Epithelial cell of proximal tubule (primary cell): ENCODE data around the gene CLPTM1L. TPM values are rescaled to one million over a fixed set of nuclear protein-coding genes. Genes with fewer than 3 reads are reported as not detected.

Experiments
- DNase-seq: peaks from one replicate; pipeline ENCODE4 v3.0.0-alpha.2; 2011; ENCODE audit warnings: low read depth
- H3K4me3 ChIP-seq: 2 replicates; pipeline ENCODE4 v1.5.1; 2011; ENCODE audit warnings: low read depth, mild to moderate bottlenecking, low read length
- total RNA-seq: library from RNA; depleted of rRNA; stranded (reverse); fragments of >200 nt; gene quantifications from 2 replicates; pipeline ENCODE4 v1.2.3, GENCODE V29; 2015
- TF ChIP-seq, protein P1 (sequence below): conservative IDR thresholded peaks from 2 replicates; pipeline ENCODE4 v1.5.1; 2012; ENCODE audit warnings: low read depth, mild to moderate bottlenecking, low read length

CLPTM1L gene
- total RNA-seq, 1 donor from 2014 or later: 112 TPM

DNA sequence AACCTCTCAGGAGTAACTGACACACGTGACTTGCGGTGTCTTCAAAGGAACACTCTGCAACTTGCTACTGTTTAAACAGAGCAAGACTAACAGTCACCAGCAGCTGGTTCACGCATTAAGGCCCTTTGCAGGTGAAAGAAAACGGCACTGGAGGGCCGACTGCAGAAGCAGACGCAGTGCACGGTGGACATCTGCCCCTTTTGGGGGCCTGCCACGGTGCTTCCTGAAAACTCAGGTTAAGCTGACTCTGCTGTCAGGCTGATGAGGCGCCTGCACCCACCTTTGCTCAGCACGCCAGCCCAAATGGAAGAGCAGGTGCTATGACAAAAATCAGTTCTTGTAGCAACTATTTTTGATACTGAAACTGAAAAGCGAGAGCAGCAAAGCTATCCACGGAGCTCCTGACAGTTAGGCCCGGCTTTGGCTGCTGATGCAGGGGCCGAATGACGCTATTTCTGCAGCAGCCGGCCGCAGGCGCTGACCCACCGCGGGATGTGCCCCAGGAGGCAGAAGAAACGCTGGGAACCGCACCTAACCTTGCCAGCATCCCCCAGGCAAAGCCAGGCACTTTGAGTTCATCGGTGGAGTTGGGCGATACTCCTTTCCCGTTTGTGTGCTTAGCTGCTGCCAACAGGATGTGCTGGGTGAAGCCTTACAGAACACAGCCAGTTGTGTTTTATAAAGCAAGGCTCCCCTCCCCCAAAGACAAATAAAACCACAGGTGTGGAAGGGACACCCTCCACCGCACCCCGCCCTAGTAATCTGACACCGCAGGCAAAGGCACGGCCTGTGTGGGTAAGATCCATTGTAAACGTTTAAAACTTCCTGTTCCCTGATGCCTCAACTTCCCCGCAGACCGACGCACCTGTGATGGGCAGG, 29.0 kb downstream of the CLPTM1L start:
- TF ChIP-seq, protein P1, sequence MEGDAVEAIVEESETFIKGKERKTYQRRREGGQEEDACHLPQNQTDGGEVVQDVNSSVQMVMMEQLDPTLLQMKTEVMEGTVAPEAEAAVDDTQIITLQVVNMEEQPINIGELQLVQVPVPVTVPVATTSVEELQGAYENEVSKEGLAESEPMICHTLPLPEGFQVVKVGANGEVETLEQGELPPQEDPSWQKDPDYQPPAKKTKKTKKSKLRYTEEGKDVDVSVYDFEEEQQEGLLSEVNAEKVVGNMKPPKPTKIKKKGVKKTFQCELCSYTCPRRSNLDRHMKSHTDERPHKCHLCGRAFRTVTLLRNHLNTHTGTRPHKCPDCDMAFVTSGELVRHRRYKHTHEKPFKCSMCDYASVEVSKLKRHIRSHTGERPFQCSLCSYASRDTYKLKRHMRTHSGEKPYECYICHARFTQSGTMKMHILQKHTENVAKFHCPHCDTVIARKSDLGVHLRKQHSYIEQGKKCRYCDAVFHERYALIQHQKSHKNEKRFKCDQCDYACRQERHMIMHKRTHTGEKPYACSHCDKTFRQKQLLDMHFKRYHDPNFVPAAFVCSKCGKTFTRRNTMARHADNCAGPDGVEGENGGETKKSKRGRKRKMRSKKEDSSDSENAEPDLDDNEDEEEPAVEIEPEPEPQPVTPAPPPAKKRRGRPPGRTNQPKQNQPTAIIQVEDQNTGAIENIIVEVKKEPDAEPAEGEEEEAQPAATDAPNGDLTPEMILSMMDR: no peak
- no peak overlapping the region for H3K4me3 ChIP-seq
- no peak for DNase-seq

DNA sequence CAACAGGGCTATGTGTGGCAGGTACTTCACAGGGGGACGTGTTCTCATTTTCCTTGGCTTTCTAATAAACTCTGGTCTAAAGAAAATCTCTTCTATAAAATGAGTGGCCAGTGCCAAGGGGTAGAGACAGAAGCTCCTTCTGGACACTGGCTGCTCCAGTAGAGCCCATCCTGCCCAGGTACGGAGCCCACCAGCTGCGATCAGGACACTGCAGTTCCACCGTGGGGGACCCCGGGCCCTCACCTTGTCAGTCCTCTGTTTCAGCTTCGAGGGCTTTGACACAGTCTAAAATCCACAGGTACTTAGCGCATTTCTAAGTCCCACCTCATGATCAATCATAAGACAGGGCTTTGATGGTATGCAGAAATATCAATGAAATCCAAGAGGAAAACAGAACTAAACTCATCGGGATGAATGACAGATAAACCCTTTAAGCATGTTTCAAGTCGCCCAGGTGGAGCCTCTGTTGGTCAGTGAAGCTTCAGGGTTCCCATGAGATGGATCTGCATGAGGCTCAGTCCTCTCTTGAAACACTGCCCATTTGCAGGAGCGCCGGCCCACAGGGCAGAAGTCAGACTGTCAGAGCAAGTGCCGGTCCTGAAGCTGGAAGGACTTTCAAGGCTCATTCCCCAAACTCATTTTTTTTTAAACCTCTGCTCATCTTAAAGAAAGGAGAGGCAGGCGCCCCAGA, 29.7 kb downstream of the CLPTM1L start:
- TF ChIP-seq, protein P1: no peak
- no peak for DNase-seq
- no peak overlapping the region for H3K4me3 ChIP-seq

DNA sequence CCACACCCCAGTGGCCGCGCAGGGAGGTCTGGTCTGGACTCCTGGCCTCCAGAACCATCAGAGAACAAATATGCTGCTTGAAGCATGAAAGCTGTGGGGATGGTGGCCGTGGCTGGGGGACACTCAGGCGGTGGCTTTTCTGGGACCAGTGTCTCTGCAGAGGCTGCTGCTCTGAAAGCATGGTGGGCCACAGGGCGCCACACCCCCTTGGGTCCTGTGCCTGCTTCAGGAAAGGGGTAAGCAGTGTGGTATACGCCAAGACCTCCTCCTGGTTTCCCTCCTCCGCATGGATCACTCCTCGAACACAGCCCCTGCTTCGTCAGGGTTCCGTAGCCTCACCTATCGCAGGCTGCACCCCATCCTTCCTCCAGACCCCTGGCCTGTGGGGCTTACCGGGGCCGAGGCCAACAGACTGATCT, 30.3 kb downstream of the CLPTM1L start:
- TF ChIP-seq, protein P1: no peak
- no peak for DNase-seq
- no peak overlapping the region for H3K4me3 ChIP-seq

DNA sequence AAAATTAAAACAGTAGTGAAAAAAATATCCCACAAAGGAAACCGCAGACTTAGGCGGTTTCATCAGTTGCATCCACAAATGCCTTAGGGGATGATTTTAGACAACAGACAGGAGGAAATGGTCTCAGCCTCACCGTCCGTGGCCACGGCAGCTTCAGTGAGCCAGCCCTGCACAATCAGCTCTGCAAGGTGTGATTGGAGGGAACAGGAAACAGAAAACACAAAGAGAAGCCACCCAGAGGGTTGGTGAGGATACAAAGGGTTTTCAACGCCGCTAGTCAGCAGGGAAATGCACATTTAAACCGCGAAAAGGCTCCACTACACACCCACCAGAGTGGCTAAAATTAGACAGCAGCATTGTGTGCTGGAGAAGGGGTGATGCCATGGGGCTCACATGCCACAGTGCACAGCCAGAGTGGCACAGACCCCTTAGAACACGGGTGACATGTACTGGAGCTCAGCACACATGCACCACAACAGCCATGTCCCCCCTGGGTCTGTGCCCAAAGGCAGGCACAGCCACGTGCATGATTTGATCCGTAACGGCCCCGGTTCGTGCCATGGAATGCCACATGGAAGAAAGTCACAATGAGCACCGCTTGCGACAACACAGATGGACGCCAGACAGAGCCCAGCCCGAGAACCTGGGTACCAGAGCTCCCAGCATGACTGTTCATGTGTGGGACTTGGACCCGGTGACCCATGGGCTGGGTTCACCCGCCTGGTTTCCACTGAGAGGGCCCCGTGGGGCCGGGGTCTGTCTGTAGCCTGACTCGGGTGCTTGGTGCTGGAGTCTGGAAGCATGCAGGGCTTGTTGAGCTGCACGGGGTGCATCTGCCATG, 31.7 kb downstream of the CLPTM1L start:
- H3K4me3 ChIP-seq: no peak overlapping the region
- DNase-seq: no peak
- TF ChIP-seq, protein P1: no peak

DNA sequence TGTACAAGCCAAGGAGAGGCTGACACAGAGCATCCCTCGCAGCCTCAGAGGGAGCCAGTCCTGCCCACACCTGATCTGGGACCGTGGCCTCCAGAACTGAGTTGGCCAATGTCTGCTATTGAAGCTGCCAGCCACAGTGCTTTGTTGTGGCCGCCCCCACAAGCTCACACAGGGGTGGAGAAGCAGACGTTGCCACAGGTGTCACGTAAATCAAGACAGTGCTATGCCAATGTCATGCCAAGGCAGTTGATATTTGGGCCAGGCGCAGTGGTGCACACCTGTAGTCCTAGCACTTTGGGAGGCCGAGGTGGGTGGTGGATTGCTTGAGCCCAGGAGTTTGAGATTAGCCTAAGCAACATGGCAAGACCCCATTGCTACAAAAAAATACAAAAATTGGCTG, 32.7 kb downstream of the CLPTM1L start:
- TF ChIP-seq, protein P1: no peak
- H3K4me3 ChIP-seq: no peak overlapping the region
- DNase-seq: no peak

DNA sequence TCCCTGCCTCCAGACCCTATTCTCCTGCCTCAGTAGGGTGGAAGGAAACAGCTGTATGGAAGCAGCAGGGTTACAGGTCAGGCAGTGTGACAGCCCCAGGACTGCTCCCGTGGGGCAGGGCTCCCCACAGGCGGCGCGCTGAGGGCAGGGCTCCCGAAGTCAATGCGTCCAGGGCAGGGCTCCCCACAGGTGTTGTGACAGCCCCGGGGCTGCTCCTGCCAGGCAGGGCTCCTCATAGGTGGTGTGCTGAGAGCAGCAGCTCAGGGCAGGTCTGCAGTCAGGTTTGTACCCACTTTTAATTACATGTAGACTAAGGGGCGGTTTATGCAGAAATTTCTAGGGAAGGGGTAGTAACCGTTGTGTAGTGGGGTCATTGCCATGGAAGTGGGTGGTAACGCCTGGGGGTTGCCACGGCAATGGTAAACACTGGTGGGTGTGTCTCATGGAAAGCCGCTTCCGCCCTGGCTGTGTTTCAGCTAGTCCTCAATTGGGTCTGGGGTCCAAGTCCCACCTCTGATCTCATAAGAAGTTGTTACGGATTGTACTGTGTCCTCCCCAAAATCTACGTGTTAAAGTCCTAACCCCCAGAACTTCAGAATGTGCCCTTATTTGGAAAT, 33.4 kb downstream of the CLPTM1L start:
- DNase-seq: no peak
- TF ChIP-seq, protein P1: no peak
- no peak overlapping the region for H3K4me3 ChIP-seq
